GM23248 (cell line): ENCODE data around the gene UBR2. TPM values are rescaled to one million over a fixed set of nuclear protein-coding genes. Genes with fewer than 3 reads are reported as not detected.

ENCODE experiments used
- DNase-seq: peaks from one replicate; pipeline ENCODE4 v3.0.0-alpha.2; 2015
- H2AFZ ChIP-seq: fragments of 200-600 bp; sonication (generic); 2 replicates; pipeline ENCODE4 v1.6.1; 2016; ENCODE audit warnings: antibody characterized with exemption
- H3F3A ChIP-seq: fragments of 200-600 bp; sonication (generic); 2 replicates; pipeline ENCODE4 v1.6.1; 2016; ENCODE audit warnings: mild to moderate bottlenecking, antibody characterized with exemption, mixed run types; ENCODE audit not compliant: insufficient read depth
- H3K27ac ChIP-seq: fragments of 200-600 bp; sonication (generic); 2 replicates; pipeline ENCODE4 v1.5.1; 2016; ENCODE audit warnings: mild to moderate bottlenecking
- H3K27me3 ChIP-seq: fragments of 200-600 bp; sonication (generic); replicated peaks from 2 replicates; pipeline ENCODE4 v1.6.1; 2016; ENCODE audit warnings: mild to moderate bottlenecking; ENCODE audit not compliant: insufficient read depth
- H3K36me3 ChIP-seq: fragments of 200-600 bp; sonication (generic); 2 replicates; pipeline ENCODE4 v1.6.1; 2016; ENCODE audit warnings: low read depth, mild to moderate bottlenecking
- H3K4me1 ChIP-seq: fragments of 200-600 bp; sonication (generic); 2 replicates; pipeline ENCODE4 v1.6.1; 2016; ENCODE audit warnings: mild to moderate bottlenecking; ENCODE audit not compliant: insufficient read depth
- H3K4me2 ChIP-seq: fragments of 200-600 bp; sonication (generic); one replicate; pipeline ENCODE4 v1.6.1; 2016; ENCODE audit warnings: mild to moderate bottlenecking; ENCODE audit not compliant: unreplicated experiment
- H3K4me3 ChIP-seq: fragments of 200-600 bp; sonication (generic); 2 replicates; pipeline ENCODE4 v1.5.1; 2016; ENCODE audit warnings: mild to moderate bottlenecking
- H3K79me2 ChIP-seq: fragments of 200-600 bp; sonication (generic); 2 replicates; pipeline ENCODE4 v1.6.1; 2016; ENCODE audit warnings: mild to moderate bottlenecking; ENCODE audit not compliant: insufficient read depth
- H3K9ac ChIP-seq: fragments of 200-600 bp; sonication (generic); 2 replicates; pipeline ENCODE4 v1.6.1; 2016; ENCODE audit warnings: mild to moderate bottlenecking
- H3K9me2 ChIP-seq: fragments of 200-600 bp; sonication (generic); 2 replicates; pipeline ENCODE4 v1.6.1; 2016; ENCODE audit warnings: mixed run types, mild to moderate bottlenecking, moderate library complexity; ENCODE audit not compliant: insufficient read depth
- H3K9me3 ChIP-seq: fragments of 200-600 bp; sonication (generic); one replicate; pipeline ENCODE4 v1.6.1; 2017; ENCODE audit warnings: low read depth
- H4K20me1 ChIP-seq: fragments of 200-600 bp; sonication (generic); 2 replicates; pipeline ENCODE4 v1.6.0; 2016; ENCODE audit not compliant: insufficient read depth
- EZH2 ChIP-seq: fragments of 200-600 bp; sonication (generic); IDR thresholded peaks from 2 replicates; pipeline ENCODE4 v1.6.1; 2018; ENCODE audit warnings: antibody characterized with exemption, mild to moderate bottlenecking; ENCODE audit not compliant: insufficient read depth, poor library complexity, severe bottlenecking
- EZH2phosphoT487 ChIP-seq: fragments of 200-600 bp; sonication (generic); IDR thresholded peaks from 2 replicates; pipeline ENCODE4 v1.6.1; 2018; ENCODE audit warnings: antibody characterized with exemption, moderate library complexity, mild to moderate bottlenecking, low read depth; ENCODE audit not compliant: insufficient read depth
- WGBS, 2 experiments: methylation state at CpG; one replicate each; pipeline ENCODE4 v1.1.6; 2015 to 2017; ENCODE audit warnings: low lambda C conversion rate in 2 of 2, low coverage in 1 of 2; ENCODE audit errors: missing lambda C conversion rate in 2 of 2; 5-methylcytosine and 5-hydroxymethylcytosine counted together
- in situ Hi-C: fragments of 300-500 bp; cut with MboI; formaldehyde crosslinking; loops from 2 replicates; pipeline ENCODE4 v1.15.0; 2020
- polyA plus RNA-seq: library from polyadenylated mRNA; unstranded; fragments of >200 nt; fragmentation: Nextera tagmentation; extraction: Ambion mirVana; gene quantifications from 2 replicates; pipeline ENCODE4 v1.2.1, GENCODE V29; 2016
- total RNA-seq: library from RNA; depleted of rRNA; stranded (reverse); fragments of >200 nt; shearing (Covaris generic); gene quantifications from 2 replicates; pipeline ENCODE4 v1.2.3, GENCODE V29; 2014

The UBR2 gene
- total and polyA plus RNA-seq, 2 experiments from 2014 or later, result 8.5 to 23.3 TPM

DNA sequence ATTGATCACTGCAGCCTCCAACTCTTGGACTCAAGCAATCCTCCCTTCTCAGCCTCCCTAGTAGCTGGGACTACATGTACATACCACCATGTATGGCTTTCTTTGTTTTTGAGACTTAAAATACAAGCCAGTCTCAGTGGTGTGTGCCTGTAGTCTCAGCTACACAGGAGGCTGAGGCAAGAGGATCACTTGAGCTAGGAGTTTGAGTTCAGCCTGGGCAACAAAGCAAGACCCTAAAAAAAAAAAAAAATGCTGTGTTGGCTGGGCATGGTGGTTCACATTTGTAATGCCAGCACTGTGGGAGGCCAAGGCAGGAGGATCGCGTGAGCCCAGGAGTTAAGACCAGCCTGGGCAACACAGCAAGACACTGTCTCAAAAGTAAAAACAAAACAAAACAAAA is 51.7 kb downstream of the UBR2 start:
- Histone ChIP-seq H4K20me1 (no peaks in the 10 kb centered on the region), H3K36me3 (peaks cover 16% of the 10 kb centered on the region), H3K4me3 (no peak overlapping the region), H3K27ac (no peak overlapping the region), H3K9me2 (no peaks in the 10 kb centered on the region), H3K79me2 (no peaks in the 10 kb centered on the region), H3K9me3 (no peaks in the 10 kb centered on the region), H3K9ac (no peak overlapping the region), H3K27me3 (no peaks in the 10 kb centered on the region), H2AFZ (no peak overlapping the region), H3K4me2 (no peak overlapping the region), H3K4me1 (peaks cover 15% of the 10 kb centered on the region; the same call in 1 of the 2 replicates), H3F3A (peaks cover 30% of the 10 kb centered on the region)
- no peak for DNase-seq
- TF ChIP-seq EZH2, result no peak
- TF ChIP-seq EZH2phosphoT487, result no peak
- 96 to 97% methylated on average over 2 of the region's 2 CpGs for WGBS, 2 experiments
- in situ Hi-C loops, result no loop called here

DNA sequence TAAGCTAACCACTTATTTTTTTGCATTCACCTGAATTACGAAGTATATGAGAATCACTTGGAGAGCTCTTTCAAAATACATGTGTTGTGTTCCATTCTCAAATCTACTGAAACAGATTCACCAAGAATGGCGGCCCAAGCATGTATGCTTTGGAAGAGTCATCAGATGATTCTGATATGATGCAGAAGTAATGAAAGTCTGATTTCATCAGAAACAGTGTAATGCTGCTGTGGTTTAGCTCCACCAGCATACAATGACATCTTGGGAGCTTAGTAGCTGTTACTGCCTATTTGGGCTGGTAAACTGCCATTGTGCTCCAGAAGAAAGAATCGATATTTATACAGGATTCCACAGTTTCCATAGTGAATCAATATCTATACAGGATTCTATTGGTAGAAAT is 52.9 kb downstream of the UBR2 start:
- Histone ChIP-seq H3K9me3 (no peaks in the 10 kb centered on the region), H3K9me2 (no peaks in the 10 kb centered on the region), H3K79me2 (no peaks in the 10 kb centered on the region), H3K27ac (peak overlapping the region; percentile 53), H3K4me3 (no peak overlapping the region), H3F3A (peaks cover 30% of the 10 kb centered on the region), H3K9ac (no peak overlapping the region), H3K36me3 (peaks cover 20% of the 10 kb centered on the region), H3K4me2 (peak overlapping the region; percentile 24), H3K4me1 (peaks cover 15% of the 10 kb centered on the region; the same call in 1 of the 2 replicates), H4K20me1 (no peaks in the 10 kb centered on the region), H3K27me3 (no peaks in the 10 kb centered on the region), H2AFZ (no peak overlapping the region)
- 85 to 87% methylated on average over 3 of the region's 3 CpGs for WGBS, 2 experiments
- DNase-seq, result peak; percentile 79
- in situ Hi-C loops, result no loop called here
- no peak for TF ChIP-seq EZH2
- TF ChIP-seq EZH2phosphoT487, result no peak

DNA sequence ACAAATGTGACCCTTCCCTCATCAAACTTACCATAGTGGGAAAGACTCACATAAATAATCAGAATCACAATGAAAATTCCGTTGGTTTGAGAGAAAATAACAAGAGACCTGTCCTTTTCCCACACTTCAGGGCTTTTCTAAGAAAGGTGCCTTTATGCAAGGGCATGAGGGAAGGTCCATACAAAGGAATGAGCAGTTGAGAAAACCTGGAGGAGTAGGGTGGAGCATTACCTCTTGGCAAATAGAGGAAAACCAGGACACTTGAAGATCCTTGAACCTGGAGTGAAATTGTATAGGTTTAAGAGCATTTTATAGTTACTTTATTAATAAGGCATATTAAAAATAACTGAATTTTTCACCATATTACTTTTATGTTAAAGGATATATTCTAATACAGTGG is 54.3 kb downstream of the UBR2 start:
- H3F3A ChIP-seq, result peaks cover 30% of the 10 kb centered on the region
- no peak overlapping the region for H3K9ac ChIP-seq
- no peaks in the 10 kb centered on the region for H4K20me1 ChIP-seq
- H3K79me2 ChIP-seq, result 0 out of 2 replicates have a peak, but pooled peaks cover 1% of the 10 kb centered on the region
- no peak overlapping the region for H3K4me3 ChIP-seq
- TF ChIP-seq EZH2, result no peak
- TF ChIP-seq EZH2phosphoT487, result no peak
- in situ Hi-C loops, result no loop called here
- WGBS, 2 experiments, result 93 to 96% methylated on average over 1 of the region's 1 CpG
- no peaks in the 10 kb centered on the region for H3K9me3 ChIP-seq
- H3K4me2 ChIP-seq, result no peak overlapping the region
- H3K36me3 ChIP-seq, result peaks cover 20% of the 10 kb centered on the region
- no peaks in the 10 kb centered on the region for H3K9me2 ChIP-seq
- H3K27ac ChIP-seq, result peak overlapping the region; percentile 61
- H3K27me3 ChIP-seq, result no peaks in the 10 kb centered on the region
- peak; percentile 5 for DNase-seq
- H2AFZ ChIP-seq, result no peak overlapping the region
- H3K4me1 ChIP-seq, result peaks cover 15% of the 10 kb centered on the region; the same call in 1 of the 2 replicates

DNA sequence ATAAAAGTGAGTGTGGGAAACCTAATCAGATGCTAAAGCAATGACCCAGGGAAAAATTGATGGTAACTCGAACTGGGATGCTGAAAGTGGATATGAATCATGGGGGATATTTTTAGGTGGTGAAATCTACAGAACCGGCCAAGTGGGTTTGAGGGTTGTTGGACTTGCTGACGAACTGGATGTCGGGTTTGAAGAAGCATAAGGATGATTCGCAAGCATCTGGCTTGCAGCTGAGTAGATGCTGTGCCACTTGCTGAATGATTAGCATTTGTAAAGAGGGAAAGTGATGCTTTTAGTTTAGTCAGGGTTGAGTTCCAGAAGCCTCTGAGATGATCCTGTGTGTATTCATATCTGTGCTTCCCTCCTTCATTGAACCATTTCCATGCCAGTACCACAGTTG is 54.9 kb downstream of the UBR2 start:
- H2AFZ ChIP-seq, result no peak overlapping the region
- H3K36me3 ChIP-seq, result peaks cover 18% of the 10 kb centered on the region
- H3K9ac ChIP-seq, result no peak overlapping the region
- no peak for TF ChIP-seq EZH2
- no peak for TF ChIP-seq EZH2phosphoT487
- in situ Hi-C loops, result no loop called here
- no peaks in the 10 kb centered on the region for H3K9me2 ChIP-seq
- H3F3A ChIP-seq, result peaks cover 30% of the 10 kb centered on the region
- peak; percentile 89 for DNase-seq
- H3K4me1 ChIP-seq, result peaks cover 15% of the 10 kb centered on the region; the same call in 1 of the 2 replicates
- 9 to 13% methylated on average over 5 of the region's 5 CpGs for WGBS, 2 experiments
- H3K27me3 ChIP-seq, result no peaks in the 10 kb centered on the region
- H4K20me1 ChIP-seq, result no peaks in the 10 kb centered on the region
- peak overlapping the region; percentile 61 for H3K27ac ChIP-seq
- peak overlapping the region; percentile 10 for H3K4me2 ChIP-seq
- no peaks in the 10 kb centered on the region for H3K9me3 ChIP-seq
- no peak overlapping the region for H3K4me3 ChIP-seq
- H3K79me2 ChIP-seq, result peaks cover 7% of the 10 kb centered on the region; the same call in 1 of the 2 replicates

DNA sequence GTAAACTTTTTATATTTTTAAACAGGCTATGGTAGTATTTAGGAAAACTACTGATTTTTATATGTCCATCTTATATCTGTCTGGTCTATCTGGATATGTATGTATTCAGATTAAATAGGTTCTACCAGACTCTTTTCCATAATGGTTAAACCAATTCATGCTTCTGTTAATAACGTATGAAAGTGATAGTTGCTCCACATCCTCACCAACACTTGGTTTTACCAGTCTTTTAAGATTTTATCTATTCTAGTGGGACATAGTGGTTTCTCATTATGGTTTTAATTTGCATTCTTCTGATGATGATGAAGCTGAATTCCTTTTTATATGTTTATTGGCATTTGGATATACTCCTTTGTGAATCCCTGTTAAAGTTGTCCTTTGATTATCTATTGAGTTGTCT is 56.1 kb downstream of the UBR2 start:
- Histone ChIP-seq H3K4me3 (no peak overlapping the region), H3K36me3 (peaks cover 17% of the 10 kb centered on the region), H3K9ac (no peak overlapping the region), H3F3A (peaks cover 30% of the 10 kb centered on the region), H3K4me1 (peaks cover 15% of the 10 kb centered on the region; the same call in 1 of the 2 replicates), H2AFZ (no peak overlapping the region), H3K27ac (no peak overlapping the region), H3K27me3 (no peaks in the 10 kb centered on the region), H4K20me1 (no peaks in the 10 kb centered on the region), H3K9me2 (no peaks in the 10 kb centered on the region), H3K9me3 (no peaks in the 10 kb centered on the region), H3K79me2 (peaks cover 20% of the 10 kb centered on the region), H3K4me2 (no peak overlapping the region)
- TF ChIP-seq EZH2, result no peak
- no peak for TF ChIP-seq EZH2phosphoT487
- DNase-seq, result no peak
- whole genome bisulfite sequencing, 2 experiments, result 83 to 87% methylated on average over 1 of the region's 1 CpG
- in situ Hi-C loops, result no loop called here
